ENCODE results near the gene TRIM72. TPM values are rescaled to one million over a fixed set of nuclear protein-coding genes. Genes with fewer than 3 reads are reported as not detected.
A peak's percentile ranks its signal among the peaks of the same experiment; 100 is the strongest.

Gene TRIM72
- total RNA-seq, 2 donors from 2014 or later, result not detected

DNA sequence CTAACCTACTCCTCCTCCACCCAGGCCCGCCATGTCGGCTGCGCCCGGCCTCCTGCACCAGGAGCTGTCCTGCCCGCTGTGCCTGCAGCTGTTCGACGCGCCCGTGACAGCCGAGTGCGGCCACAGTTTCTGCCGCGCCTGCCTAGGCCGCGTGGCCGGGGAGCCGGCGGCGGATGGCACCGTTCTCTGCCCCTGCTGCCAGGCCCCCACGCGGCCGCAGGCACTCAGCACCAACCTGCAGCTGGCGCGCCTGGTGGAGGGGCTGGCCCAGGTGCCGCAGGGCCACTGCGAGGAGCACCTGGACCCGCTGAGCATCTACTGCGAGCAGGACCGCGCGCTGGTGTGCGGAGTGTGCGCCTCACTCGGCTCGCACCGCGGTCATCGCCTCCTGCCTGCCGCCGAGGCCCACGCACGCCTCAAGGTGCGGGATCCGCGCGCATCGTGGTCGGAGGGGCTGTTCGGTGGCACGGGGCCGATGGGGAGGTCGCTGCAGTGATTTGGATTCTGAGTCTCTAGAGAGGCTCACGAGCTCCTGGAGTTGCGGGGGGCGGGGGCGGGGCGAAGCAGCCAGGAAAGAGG lies 878 bp downstream of the TRIM72 start:
- intact Hi-C loops (cut with DNase I), result no loop called here
- Histone ChIP-seq H3K27ac (no peak overlapping the region), H3K4me3 (peak overlapping the region in 1 of 2 donors; percentile 18), H3K4me1 (peaks cover 27% of the 10 kb centered on the region), H3K9me3 (no peaks in the 10 kb centered on the region), H3K27me3 (peaks cover 0 to 15% of the 10 kb centered on the region in 2 donors), H3K36me3 (replicated peaks in 1 of 2; ENCODE audit: insufficient read depth in 1 of 2, low read depth in 2 of 2) (no peaks in the 10 kb centered on the region)
- no peak for TF ChIP-seq CTCF (IDR thresholded peaks at IDR 0.05)
- 0 to 12% methylated on average over 1 to 58 of the region's 58 CpGs for WGBS, 2 donors
- peak in 1 of 4 donors; percentile 9 for DNase-seq
- peak; percentile 30 for ATAC-seq

DNA sequence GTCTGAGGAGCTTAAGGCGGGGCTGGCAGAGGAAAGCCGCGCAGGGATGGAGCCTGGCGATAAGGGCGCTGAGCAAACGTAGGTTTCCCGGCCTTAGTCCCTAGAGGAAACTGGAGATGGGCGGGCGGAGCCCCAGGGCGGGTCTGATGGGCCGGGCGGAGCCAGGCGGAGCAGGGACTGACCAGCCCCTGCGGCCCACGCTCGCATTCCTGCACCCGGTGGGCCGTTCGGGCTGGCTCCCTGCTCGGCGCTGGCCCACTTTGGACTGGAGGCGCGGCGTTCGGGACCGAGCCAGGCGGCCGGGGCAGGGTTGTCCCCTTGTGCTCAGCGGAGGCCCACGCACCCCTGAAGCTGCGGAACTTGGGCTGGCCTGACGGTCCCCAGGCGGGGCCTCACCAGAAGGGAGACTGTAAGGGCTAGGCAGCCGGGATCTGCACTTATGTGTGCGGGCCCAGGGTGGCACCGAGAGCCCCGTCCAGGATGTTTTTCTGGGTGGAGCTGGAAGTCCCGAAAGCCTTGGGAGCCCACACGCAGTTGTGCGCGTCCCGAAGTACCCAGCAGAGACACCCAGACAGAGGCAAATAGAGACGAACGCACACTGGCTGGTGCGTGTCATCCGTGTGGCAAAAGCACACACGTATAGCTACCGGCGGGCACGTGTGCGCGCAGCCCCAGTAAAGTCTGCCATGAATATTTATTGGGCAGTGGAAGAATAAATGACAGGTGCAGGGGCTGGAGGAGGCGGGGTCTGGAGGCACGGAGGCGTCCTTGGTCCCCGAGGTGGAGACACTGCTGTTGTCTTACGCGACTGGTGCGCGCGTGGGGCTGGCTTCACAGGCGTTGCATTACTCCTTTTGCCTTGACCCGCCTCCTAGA lies 1.6 kb downstream of the TRIM72 start:
- H3K27me3 ChIP-seq, result peaks cover 0 to 15% of the 10 kb centered on the region in 2 donors
- DNase-seq (peak; percentile 52 to 74 (median 64)), ATAC-seq (peak; percentile 82)
- H3K4me1 ChIP-seq, result peaks cover 27% of the 10 kb centered on the region
- no peaks in the 10 kb centered on the region for H3K9me3 ChIP-seq
- no peak overlapping the region for H3K27ac ChIP-seq
- H3K36me3 ChIP-seq (replicated peaks in 1 of 2; ENCODE audit: insufficient read depth in 1 of 2, low read depth in 2 of 2), result no peaks in the 10 kb centered on the region
- TF ChIP-seq CTCF (IDR thresholded peaks at IDR 0.05), result no peak
- TF ChIP-seq POLR2A (IDR thresholded peaks at IDR 0.05), result peak in 2 of 3 donors; percentile 31 to 34
- H3K4me3 ChIP-seq, result peak overlapping the region in 1 of 2 donors; percentile 18
- intact Hi-C loops (cut with DNase I), result no loop called here
- WGBS, 2 donors, result 0 to 1% methylated on average over 24 to 62 of the region's 63 CpGs

DNA sequence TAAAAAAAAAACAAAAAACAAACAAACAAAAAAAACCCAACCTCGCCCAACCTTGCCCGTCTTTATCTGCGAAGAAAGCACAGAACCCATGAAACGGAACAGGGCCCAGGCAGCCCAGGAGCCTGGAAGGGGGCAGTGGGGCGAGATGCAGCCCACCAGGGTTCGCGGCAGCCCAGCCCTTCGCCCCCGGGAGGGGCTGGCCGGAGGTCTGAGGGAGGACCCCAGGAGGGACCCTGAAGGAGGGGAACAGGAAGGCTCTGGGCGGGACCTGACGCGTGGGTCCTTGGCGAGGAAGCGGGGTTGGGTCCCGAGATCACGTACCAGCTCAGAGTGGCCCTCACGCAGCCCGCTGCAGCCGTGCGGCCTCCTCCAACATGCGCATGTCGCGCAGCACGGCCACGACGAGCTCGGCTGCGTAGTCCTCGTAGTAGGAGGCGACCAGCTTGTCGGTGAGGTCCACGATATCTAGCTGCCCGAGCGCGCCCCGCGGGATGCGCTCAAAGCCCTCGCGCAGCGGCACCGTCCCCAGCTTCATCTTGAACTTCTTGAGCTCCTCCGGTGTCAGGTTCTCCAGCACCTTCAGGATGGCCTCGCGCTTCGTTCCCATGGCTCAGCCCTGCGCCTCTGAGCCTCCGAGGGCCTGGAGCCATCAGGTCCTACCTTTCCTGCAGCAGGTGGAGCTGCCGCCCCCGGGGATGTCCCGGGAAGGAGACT lies 2.7 kb downstream of the TRIM72 start, which contains the start of gene PYDC1:
Gene PYDC1 (minus strand): TSS at position 714 of the 714 bp plus-strand sequence. CDS start 107 bp downstream, at position 607.
- Histone ChIP-seq H3K27ac (no peak within 1 kb of the TSS), H3K4me3 (no peak within 1 kb of the TSS), H3K36me3 (replicated peaks in 1 of 2; ENCODE audit: insufficient read depth in 1 of 2, low read depth in 2 of 2) (no peaks in the 10 kb centered on the region), H3K4me1 (peaks cover 27% of the 10 kb centered on the region), H3K27me3 (peaks cover 0 to 15% of the 10 kb centered on the region in 2 donors), H3K9me3 (no peaks in the 10 kb centered on the region)
- DNase-seq (peak in 1 of 4 donors; percentile 14), ATAC-seq (no peak)
- WGBS, 2 donors, result 5 to 8% methylated on average over 10 to 52 of the region's 52 CpGs
- TF ChIP-seq POLR2A (IDR thresholded peaks at IDR 0.05) (no peak), CTCF (IDR thresholded peaks at IDR 0.05) (no peak)
- intact Hi-C loops (cut with DNase I), result no loop called here

DNA sequence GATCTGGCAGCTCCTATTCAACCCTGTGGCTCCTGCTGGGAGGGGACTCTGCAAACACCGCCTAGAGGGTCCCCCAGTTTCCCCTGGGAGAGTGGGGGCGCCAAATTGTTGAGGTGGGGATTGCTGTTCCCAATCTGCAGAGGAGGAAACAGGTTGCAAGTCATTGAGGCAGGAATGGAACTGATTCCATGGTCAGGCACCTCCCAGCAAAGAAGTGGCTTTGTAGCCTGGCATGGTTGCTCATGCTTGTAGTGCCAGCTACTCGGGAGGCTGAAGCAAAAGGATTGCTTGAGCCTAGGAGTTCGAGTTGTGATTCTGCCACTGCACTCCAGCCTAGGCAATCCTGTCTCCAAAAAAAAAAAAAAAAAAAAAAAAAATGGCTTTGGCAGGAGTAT lies 3.2 kb downstream of the TRIM72 start:
- TF ChIP-seq CTCF (IDR thresholded peaks at IDR 0.05), result no peak
- TF ChIP-seq POLR2A (IDR thresholded peaks at IDR 0.05), result no peak

More for the DNA sequence above, 3.2 kb downstream of the TRIM72 start:
- Histone ChIP-seq H3K36me3 (replicated peaks in 1 of 2; ENCODE audit: insufficient read depth in 1 of 2, low read depth in 2 of 2) (no peaks in the 10 kb centered on the region), H3K4me3 (no peak overlapping the region), H3K9me3 (no peaks in the 10 kb centered on the region), H3K4me1 (peaks cover 27% of the 10 kb centered on the region), H3K27ac (no peak overlapping the region), H3K27me3 (peaks cover 0 to 15% of the 10 kb centered on the region in 2 donors)
- intact Hi-C loops (cut with DNase I), result no loop called here
- DNase-seq (no peak), ATAC-seq (no peak)
- WGBS, 2 donors, result 8 to 12% methylated on average over 2 to 4 of the region's 4 CpGs
